SH-SY5Y (cell line): ENCODE data around the gene ATP2A1.

Experiments used
- GATA2 ChIP-seq: IDR thresholded peaks from 2 replicates; pipeline ENCODE4 v1.6.1; 2011; ENCODE audit warnings: mild to moderate bottlenecking, low read depth, low read length
- GATA3 ChIP-seq: IDR thresholded peaks from 2 replicates; pipeline ENCODE4 v1.6.1; 2011; ENCODE audit warnings: low read depth, mild to moderate bottlenecking, low read length, moderate library complexity

Gene ATP2A1

GRCh38 chr16:28878083-28878926 lies at the start of gene ATP2A1:
Gene ATP2A1, plus strand, starts transcription at chr16:28878488. Its CDS starts 184 bp downstream, at chr16:28878672.
- no peak for TF ChIP-seq GATA3
- TF ChIP-seq GATA2: no peak

- TF ChIP-seq GATA3 (no peak), GATA2 (no peak)
These were observed 48.5 kb upstream of the ATP2A1 start for GRCh38 chr16:28829747-28830146.

GRCh38 chr16:28830531-28830930 lies 47.8 kb upstream of the ATP2A1 start:
- no peak for TF ChIP-seq GATA3
- no peak for TF ChIP-seq GATA2

- TF ChIP-seq GATA2 (no peak), GATA3 (no peak)
These were observed 43.9 kb upstream of the ATP2A1 start for GRCh38 chr16:28834349-28834748.

GRCh38 chr16:28834873-28835863 lies 43.1 kb upstream of the ATP2A1 start:
- TF ChIP-seq GATA2 (no peak), GATA3 (no peak)

- TF ChIP-seq GATA3 (no peak), GATA2 (no peak)
These were observed 42.2 kb upstream of the ATP2A1 start for GRCh38 chr16:28835864-28836760.

GRCh38 chr16:28836761-28837064 lies 41.6 kb upstream of the ATP2A1 start:
- TF ChIP-seq GATA3 (no peak), GATA2 (no peak)

- TF ChIP-seq GATA3: no peak
- no peak for TF ChIP-seq GATA2
These were observed 40.4 kb upstream of the ATP2A1 start for GRCh38 chr16:28837672-28838557.

GRCh38 chr16:28838558-28838918 lies 39.8 kb upstream of the ATP2A1 start:
- no peak for TF ChIP-seq GATA3
- no peak for TF ChIP-seq GATA2

- TF ChIP-seq GATA2 (no peak), GATA3 (no peak)
These were observed 39.2 kb upstream of the ATP2A1 start for GRCh38 chr16:28839004-28839639.

- TF ChIP-seq GATA3 (no peak), GATA2 (no peak)
These were observed 38.4 kb upstream of the ATP2A1 start for GRCh38 chr16:28839899-28840298.

GRCh38 chr16:28842696-28843095 lies 35.6 kb upstream of the ATP2A1 start:
- TF ChIP-seq GATA3: no peak
- TF ChIP-seq GATA2: no peak

GRCh38 chr16:28843766-28844165 lies 34.5 kb upstream of the ATP2A1 start:
- TF ChIP-seq GATA3 (no peak), GATA2 (no peak)
